ENCODE measurements around the gene APRT.

DNA sequence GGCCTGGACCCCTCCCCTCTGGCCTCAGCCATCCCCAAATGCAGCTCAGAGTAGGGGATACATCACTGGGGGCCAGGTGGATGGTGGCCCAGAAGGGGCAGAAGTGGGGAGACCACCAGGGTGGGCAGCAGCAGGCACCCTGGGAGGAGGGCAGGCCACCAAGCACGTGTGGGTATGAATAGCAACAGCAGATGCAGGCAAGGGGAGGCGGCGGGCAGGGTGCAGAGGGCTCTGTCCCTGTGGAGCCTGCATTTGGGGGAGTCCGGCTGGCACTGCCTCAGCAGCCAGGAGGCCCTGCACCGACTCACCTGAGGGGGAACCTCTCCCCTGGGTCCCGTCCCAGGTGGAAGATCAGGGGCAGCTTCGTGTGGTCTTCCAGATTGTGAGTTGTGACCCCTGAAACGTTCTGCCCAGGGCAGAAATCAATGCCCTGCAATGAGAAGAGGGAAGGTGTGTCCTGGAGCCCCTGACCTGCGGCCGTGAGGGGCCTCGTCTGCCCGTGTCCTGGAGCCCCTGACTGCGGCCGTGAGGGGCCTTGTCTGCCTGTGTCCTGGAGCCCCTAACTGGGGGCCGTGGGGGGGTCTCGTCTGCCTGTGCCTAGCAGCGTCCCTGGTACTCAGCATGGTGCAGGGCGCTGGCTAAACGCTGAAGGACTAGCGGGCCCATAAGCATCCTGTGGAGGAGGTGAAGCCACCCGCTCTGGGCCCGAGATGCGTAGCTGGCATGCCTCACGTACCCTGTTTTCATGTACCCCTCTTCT, 10.7 kb upstream of the APRT start:
- TF ChIP-seq POLR2A (IDR thresholded peaks at IDR 0.05) (no peak), POLR2AphosphoS5 (IDR thresholded peaks at IDR 0.05) (no peak), EP300 (IDR thresholded peaks at IDR 0.05; ENCODE audit: low read depth) (no peak)
- TF ChIP-seq, protein P1, sequence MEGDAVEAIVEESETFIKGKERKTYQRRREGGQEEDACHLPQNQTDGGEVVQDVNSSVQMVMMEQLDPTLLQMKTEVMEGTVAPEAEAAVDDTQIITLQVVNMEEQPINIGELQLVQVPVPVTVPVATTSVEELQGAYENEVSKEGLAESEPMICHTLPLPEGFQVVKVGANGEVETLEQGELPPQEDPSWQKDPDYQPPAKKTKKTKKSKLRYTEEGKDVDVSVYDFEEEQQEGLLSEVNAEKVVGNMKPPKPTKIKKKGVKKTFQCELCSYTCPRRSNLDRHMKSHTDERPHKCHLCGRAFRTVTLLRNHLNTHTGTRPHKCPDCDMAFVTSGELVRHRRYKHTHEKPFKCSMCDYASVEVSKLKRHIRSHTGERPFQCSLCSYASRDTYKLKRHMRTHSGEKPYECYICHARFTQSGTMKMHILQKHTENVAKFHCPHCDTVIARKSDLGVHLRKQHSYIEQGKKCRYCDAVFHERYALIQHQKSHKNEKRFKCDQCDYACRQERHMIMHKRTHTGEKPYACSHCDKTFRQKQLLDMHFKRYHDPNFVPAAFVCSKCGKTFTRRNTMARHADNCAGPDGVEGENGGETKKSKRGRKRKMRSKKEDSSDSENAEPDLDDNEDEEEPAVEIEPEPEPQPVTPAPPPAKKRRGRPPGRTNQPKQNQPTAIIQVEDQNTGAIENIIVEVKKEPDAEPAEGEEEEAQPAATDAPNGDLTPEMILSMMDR (IDR thresholded peaks at IDR 0.05), result no peak

Data from transverse colon (tissue), 4 donors.